Measurements from ENCODE around the gene WDR59.
"Not testable (repeated sequence)": the region's sequence is repeated elsewhere in the genome, so short reads cannot be mapped to it uniquely, and the experiment has no call there.

Gene WDR59

GRCh38 chr16:75011634-75012307 lies 26.8 kb upstream of the WDR59 start:
- no peak for DNase-seq

GRCh38 chr16:75010427-75010826 lies 25.5 kb upstream of the WDR59 start:
- no peak for DNase-seq

- DNase-seq: no peak
Observed at GRCh38 chr16:75007443-75007842, 22.5 kb upstream of the WDR59 start.

GRCh38 chr16:75005697-75006096 lies 20.8 kb upstream of the WDR59 start:
- no peak for DNase-seq

- DNase-seq: no peak
Observed at GRCh38 chr16:75004460-75004859, 19.5 kb upstream of the WDR59 start.

- DNase-seq: no peak
Observed at GRCh38 chr16:75003931-75004330, 19.0 kb upstream of the WDR59 start.

GRCh38 chr16:75002474-75002873 lies 17.6 kb upstream of the WDR59 start:
- no peak for DNase-seq

- peak; percentile 64 for DNase-seq
Observed at GRCh38 chr16:75000481-75001081, 15.7 kb upstream of the WDR59 start.

GRCh38 chr16:74999609-75000480 lies 14.9 kb upstream of the WDR59 start:
- peak; percentile 73 for DNase-seq

GRCh38 chr16:74999219-74999608 lies 14.3 kb upstream of the WDR59 start:
- DNase-seq: no peak

GRCh38 chr16:74998481-74999218 lies 13.7 kb upstream of the WDR59 start, which contains the start of gene ZNRF1:
Gene ZNRF1, plus strand, starts transcription at chr16:74999024. Its CDS starts 648 bp downstream, at chr16:74999672.
- peak; percentile 80 for DNase-seq

GRCh38 chr16:74997042-74997491 lies 12.1 kb upstream of the WDR59 start:
- DNase-seq: no peak

- DNase-seq: no peak
Observed at GRCh38 chr16:74995986-74996385, 11.1 kb upstream of the WDR59 start.

- DNase-seq: no peak
Observed at GRCh38 chr16:74991593-74992403, 6.9 kb upstream of the WDR59 start.

GRCh38 chr16:74991268-74991592 lies 6.3 kb upstream of the WDR59 start:
- DNase-seq: no peak

GRCh38 chr16:74990832-74991231 lies 5.9 kb upstream of the WDR59 start:
- DNase-seq: no peak

GRCh38 chr16:74989864-74990263 lies 4.9 kb upstream of the WDR59 start:
- DNase-seq: not testable (repeated sequence)

- DNase-seq: no peak
Observed at GRCh38 chr16:74987027-74987681, 2.2 kb upstream of the WDR59 start.

GRCh38 chr16:74984194-74984528 lies 762 bp downstream of the WDR59 start:
- DNase-seq: no peak

GRCh38 chr16:74982256-74982655 lies 2.7 kb downstream of the WDR59 start:
- no peak for DNase-seq

GRCh38 chr16:74975591-74975990 lies 9.3 kb downstream of the WDR59 start:
- DNase-seq: no peak

GRCh38 chr16:74973304-74973703 lies 11.6 kb downstream of the WDR59 start:
- no peak for DNase-seq
